ENCODE results near the gene CCDC3.

GRCh38 chr10:12908773-12909172 is 92.7 kb downstream of the CCDC3 start:
- TF ChIP-seq, protein P1, sequence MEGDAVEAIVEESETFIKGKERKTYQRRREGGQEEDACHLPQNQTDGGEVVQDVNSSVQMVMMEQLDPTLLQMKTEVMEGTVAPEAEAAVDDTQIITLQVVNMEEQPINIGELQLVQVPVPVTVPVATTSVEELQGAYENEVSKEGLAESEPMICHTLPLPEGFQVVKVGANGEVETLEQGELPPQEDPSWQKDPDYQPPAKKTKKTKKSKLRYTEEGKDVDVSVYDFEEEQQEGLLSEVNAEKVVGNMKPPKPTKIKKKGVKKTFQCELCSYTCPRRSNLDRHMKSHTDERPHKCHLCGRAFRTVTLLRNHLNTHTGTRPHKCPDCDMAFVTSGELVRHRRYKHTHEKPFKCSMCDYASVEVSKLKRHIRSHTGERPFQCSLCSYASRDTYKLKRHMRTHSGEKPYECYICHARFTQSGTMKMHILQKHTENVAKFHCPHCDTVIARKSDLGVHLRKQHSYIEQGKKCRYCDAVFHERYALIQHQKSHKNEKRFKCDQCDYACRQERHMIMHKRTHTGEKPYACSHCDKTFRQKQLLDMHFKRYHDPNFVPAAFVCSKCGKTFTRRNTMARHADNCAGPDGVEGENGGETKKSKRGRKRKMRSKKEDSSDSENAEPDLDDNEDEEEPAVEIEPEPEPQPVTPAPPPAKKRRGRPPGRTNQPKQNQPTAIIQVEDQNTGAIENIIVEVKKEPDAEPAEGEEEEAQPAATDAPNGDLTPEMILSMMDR (IDR thresholded peaks at IDR 0.05; ENCODE audit: poor library complexity, severe bottlenecking), result no peak
- no peak for TF ChIP-seq EZH2 (IDR thresholded peaks at IDR 0.05; ENCODE audit: borderline replicate concordance, insufficient read depth, low read length, poor library complexity, severe bottlenecking)

All from neural cell (in vitro differentiated cells).